ENCODE results near the gene WDR62. TPM values are rescaled to one million over a fixed set of nuclear protein-coding genes. Genes with fewer than 3 reads are reported as not detected.

The WDR62 gene
- total and polyA plus RNA-seq, 2 experiments from 2014 or later, result 2.1 to 13.4 TPM

GRCh38 chr19:36111200-36111539 lies 56.5 kb downstream of the WDR62 start:
- Histone ChIP-seq H3K27me3 (no peaks in the 10 kb centered on the region), H3K4me3 (no peak overlapping the region), H3K4me1 (ENCODE audit: low read depth) (no peaks in the 10 kb centered on the region), H3K36me3 (peaks cover 7% of the 10 kb centered on the region), H3K27ac (no peak overlapping the region), H3K9me3 (ENCODE audit: low read depth) (no peaks in the 10 kb centered on the region)
- no peak for TF ChIP-seq CTCF (IDR thresholded peaks at IDR 0.05; ENCODE audit: low read depth, low read length)
- DNase-seq (ENCODE audit: low read depth in 1 of 2, low spot score in 1 of 2), result no peak

- DNase-seq (ENCODE audit: low read depth in 1 of 2, low spot score in 1 of 2), result no peak
- H3K27ac ChIP-seq, result no peak overlapping the region
- H3K4me3 ChIP-seq, result no peak overlapping the region
- H3K36me3 ChIP-seq, result peaks cover 4% of the 10 kb centered on the region
- no peaks in the 10 kb centered on the region for H3K4me1 ChIP-seq (ENCODE audit: low read depth)
- H3K9me3 ChIP-seq (ENCODE audit: low read depth), result no peaks in the 10 kb centered on the region
- no peaks in the 10 kb centered on the region for H3K27me3 ChIP-seq
- TF ChIP-seq CTCF (IDR thresholded peaks at IDR 0.05; ENCODE audit: low read depth, low read length), result no peak
These were observed 58.0 kb downstream of the WDR62 start for GRCh38 chr19:36112678-36113077.

GRCh38 chr19:36113425-36113824 lies 58.7 kb downstream of the WDR62 start:
- Histone ChIP-seq H3K4me1 (ENCODE audit: low read depth) (no peaks in the 10 kb centered on the region), H3K4me3 (no peak overlapping the region), H3K9me3 (ENCODE audit: low read depth) (no peaks in the 10 kb centered on the region), H3K36me3 (peaks cover 4% of the 10 kb centered on the region), H3K27ac (no peak overlapping the region), H3K27me3 (no peaks in the 10 kb centered on the region)
- no peak for DNase-seq (ENCODE audit: low read depth in 1 of 2, low spot score in 1 of 2)
- no peak for TF ChIP-seq CTCF (IDR thresholded peaks at IDR 0.05; ENCODE audit: low read depth, low read length)

GRCh38 chr19:36113894-36114720 lies 59.4 kb downstream of the WDR62 start:
- Histone ChIP-seq H3K4me1 (ENCODE audit: low read depth) (no peaks in the 10 kb centered on the region), H3K9me3 (ENCODE audit: low read depth) (no peaks in the 10 kb centered on the region), H3K27ac (peak overlapping the region; percentile 71), H3K27me3 (no peaks in the 10 kb centered on the region), H3K36me3 (peaks cover 5% of the 10 kb centered on the region), H3K4me3 (peak overlapping the region; percentile 70)
- DNase-seq (ENCODE audit: low read depth in 1 of 2, low spot score in 1 of 2), result peak; percentile 18 to 43
- TF ChIP-seq CTCF (IDR thresholded peaks at IDR 0.05; ENCODE audit: low read depth, low read length), result no peak

- Histone ChIP-seq H3K9me3 (ENCODE audit: low read depth) (no peaks in the 10 kb centered on the region), H3K27ac (peak within 1 kb of the TSS; percentile 71), H3K4me1 (ENCODE audit: low read depth) (no peaks in the 10 kb centered on the region), H3K4me3 (peak within 1 kb of the TSS; percentile 73), H3K36me3 (peaks cover 8% of the 10 kb centered on the region), H3K27me3 (no peaks in the 10 kb centered on the region)
- DNase-seq (ENCODE audit: low read depth in 1 of 2, low spot score in 1 of 2), result peak; percentile 100
- no peak for TF ChIP-seq CTCF (IDR thresholded peaks at IDR 0.05; ENCODE audit: low read depth, low read length)
These were observed 60.2 kb downstream of the WDR62 start, which contains the start of gene POLR2I for GRCh38 chr19:36114721-36115452. POLR2I (minus strand) TSS chr19:36114875; CDS start chr19:36114856, 19 bp downstream.

Data from cardiac muscle cell (in vitro differentiated cells and primary cell).